GM12891 (cell line): ENCODE data around the gene KRTAP10-8.

Experiments used
- POLR2A ChIP-seq: IDR thresholded peaks from 2 replicates; pipeline ENCODE4 v1.6.1; 2011; ENCODE audit warnings: low read depth, low read length, control low read depth
- POLR2AphosphoS5 ChIP-seq: IDR thresholded peaks from 2 replicates; pipeline ENCODE4 v1.6.1; 2011; ENCODE audit warnings: low read depth, low read length, control low read depth

DNA sequence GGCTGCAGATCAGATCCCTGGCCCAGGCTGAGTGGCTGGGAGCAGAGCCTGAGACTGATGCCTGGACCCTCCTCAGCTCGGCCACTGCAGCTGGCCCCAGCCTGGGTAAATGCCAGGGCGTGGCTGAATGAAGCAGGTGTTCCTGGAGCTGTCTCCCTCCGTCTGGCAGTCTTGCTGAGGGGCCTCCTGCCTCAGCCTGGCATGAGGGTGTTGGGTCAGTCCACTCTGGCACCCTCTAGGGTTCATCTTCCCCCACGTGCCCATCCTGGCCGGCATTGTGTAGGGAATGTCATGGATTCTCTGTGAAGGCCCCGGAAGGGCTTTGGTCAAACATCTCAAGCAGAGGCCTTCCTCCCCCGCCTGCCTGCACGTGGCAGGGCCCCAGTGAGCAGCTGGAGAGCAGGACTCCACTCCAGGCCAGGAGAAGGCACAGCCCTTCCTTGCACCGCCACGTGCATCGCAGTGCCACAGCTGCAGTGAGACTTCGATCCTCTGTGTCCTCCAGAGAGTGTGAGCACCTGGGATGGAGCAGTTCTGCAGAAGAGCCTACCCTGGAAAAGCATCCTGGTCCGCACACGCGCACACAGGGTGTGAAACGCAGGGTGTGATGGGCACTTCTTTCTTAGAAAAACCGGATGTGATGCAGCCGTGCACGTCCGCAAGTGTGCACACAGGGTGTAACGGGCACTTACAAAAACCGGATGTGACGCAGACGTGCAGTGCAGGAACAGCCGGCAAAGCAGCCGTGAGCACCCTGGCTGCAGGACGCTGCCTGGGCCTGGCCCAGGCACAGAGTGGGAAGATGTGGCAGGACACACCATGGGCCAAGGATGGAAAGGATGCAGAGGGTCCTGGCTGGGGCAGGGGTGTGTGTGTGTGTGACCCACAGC is 43.0 kb upstream of the KRTAP10-8 start:
- TF ChIP-seq POLR2A (no peak), POLR2AphosphoS5 (no peak)
